PC-3 (cell line): ENCODE measurements around the gene CNOT11. TPM values are rescaled to one million over a fixed set of nuclear protein-coding genes. Genes with fewer than 3 reads are reported as not detected.
"Not testable (repeated sequence)": the region's sequence is repeated elsewhere in the genome, so short reads cannot be mapped to it uniquely, and the experiment has no call there.

Source experiments
- ATAC-seq: fragments of 200-7000 bp; cut with Tn5 transposase; 2 replicates; pipeline ENCODE4 v1.9.1; 2020; ENCODE audit warnings: mild to moderate bottlenecking, moderate library complexity
- BruUV-seq: library from RNA; stranded (reverse); fragments of 400-500 nt; replicated peaks from 2 replicates; lab custom pipeline; 2021; lab: Mats Ljungman, UMichigan
- CTCF ChIA-PET: fragments of 300-600 bp; sonication (Branson Sonifier 250); formaldehyde crosslinking; loops from one replicate; lab custom pipeline; 2022; ENCODE audit warnings: antibody characterized with exemption; lab: Charles Lee
- POLR2A ChIA-PET: fragments of 300-600 bp; sonication (Branson Sonifier 250); formaldehyde crosslinking; loops from one replicate; lab custom pipeline; 2022; ENCODE audit warnings: antibody characterized with exemption; ENCODE audit not compliant: unreplicated experiment; lab: Charles Lee
- DNase-seq: peaks from one replicate; pipeline ENCODE4 v3.0.0-alpha.2; 2015
- H2AFZ ChIP-seq: fragments of 300-600 bp; sonication (generic); 2 replicates; pipeline ENCODE4 v1.6.0; 2016; ENCODE audit warnings: antibody characterized with exemption, low read length
- H3F3A ChIP-seq: fragments of 300-600 bp; sonication (generic); one replicate; pipeline ENCODE4 v1.6.0; 2017; ENCODE audit warnings: antibody characterized with exemption, low read length, control low read depth, mild to moderate bottlenecking; ENCODE audit not compliant: unreplicated experiment
- H3K27ac ChIP-seq: fragments of 300-600 bp; sonication (generic); 2 replicates; pipeline ENCODE4 v1.5.1; 2016; ENCODE audit warnings: mild to moderate bottlenecking, low read length
- H3K27me3 ChIP-seq: fragments of 300-600 bp; sonication (generic); 2 replicates; pipeline ENCODE4 v1.6.1; 2016; ENCODE audit warnings: low read length, mixed read lengths
- H3K36me3 ChIP-seq: fragments of 300-600 bp; sonication (generic); 2 replicates; pipeline ENCODE4 v1.6.1; 2016; ENCODE audit warnings: low read depth, mixed run types, low read length, mixed read lengths
- H3K4me1 ChIP-seq: fragments of 300-600 bp; sonication (generic); 2 replicates; pipeline ENCODE4 v1.5.1; 2016; ENCODE audit warnings: low read length; ENCODE audit not compliant: insufficient read depth
- H3K4me2 ChIP-seq: fragments of 300-600 bp; sonication (generic); 2 replicates; pipeline ENCODE4 v1.6.0; 2016; ENCODE audit warnings: low read length
- H3K4me3 ChIP-seq: fragments of 300-600 bp; sonication (generic); 2 replicates; pipeline ENCODE4 v1.5.1; 2016; ENCODE audit warnings: mild to moderate bottlenecking, low read length, mixed read lengths
- H3K79me2 ChIP-seq: fragments of 300-600 bp; sonication (generic); 2 replicates; pipeline ENCODE4 v1.6.1; 2017; ENCODE audit warnings: low read length, mixed read lengths
- H3K9ac ChIP-seq: fragments of 300-600 bp; sonication (generic); 2 replicates; pipeline ENCODE4 v1.6.0; 2016; ENCODE audit warnings: mild to moderate bottlenecking, low read length
- H3K9me2 ChIP-seq: fragments of 300-600 bp; sonication (generic); replicated peaks from 2 replicates; pipeline ENCODE4 v1.6.1; 2016; ENCODE audit warnings: mixed run types, low read length, mixed read lengths
- H3K9me3 ChIP-seq: fragments of 300-600 bp; sonication (generic); 2 replicates; pipeline ENCODE4 v1.6.1; 2016; ENCODE audit warnings: low read length, mixed read lengths
- H4K20me1 ChIP-seq: fragments of 300-600 bp; sonication (generic); 2 replicates; pipeline ENCODE4 v1.6.1; 2016; ENCODE audit warnings: low read length, mixed read lengths
- EZH2 ChIP-seq: fragments of 300-600 bp; sonication (generic); IDR thresholded peaks from one replicate; pipeline ENCODE4 v1.6.1; 2017; ENCODE audit warnings: antibody characterized with exemption, mild to moderate bottlenecking, low read length; ENCODE audit not compliant: unreplicated experiment
- EZH2phosphoT487 ChIP-seq: fragments of 300-600 bp; sonication (generic); IDR thresholded peaks from 2 replicates; pipeline ENCODE4 v1.6.1; 2018; ENCODE audit warnings: mild to moderate bottlenecking, antibody characterized with exemption, low read length, borderline replicate concordance
- intact Hi-C: fragments of 100-400 bp; cut with micrococcal nuclease; formaldehyde crosslinking; loops from 2 replicates; pipeline ENCODE4 v1.9.0; 2023
- total RNA-seq: library from RNA; depleted of rRNA; stranded (reverse); fragments of >200 nt; gene quantifications from 2 replicates; pipeline ENCODE4 v1.2.3, GENCODE V29; 2014
- TF ChIP-seq, protein P1 (sequence below): fragments of 300-600 bp; sonication (generic); conservative IDR thresholded peaks from 2 replicates; pipeline ENCODE4 v1.5.1; 2017; ENCODE audit warnings: antibody characterized with exemption, low read depth, mild to moderate bottlenecking, low read length

The CNOT11 gene
- total RNA-seq, 1 experiment from 2014 or later, result 48.5 TPM

DNA sequence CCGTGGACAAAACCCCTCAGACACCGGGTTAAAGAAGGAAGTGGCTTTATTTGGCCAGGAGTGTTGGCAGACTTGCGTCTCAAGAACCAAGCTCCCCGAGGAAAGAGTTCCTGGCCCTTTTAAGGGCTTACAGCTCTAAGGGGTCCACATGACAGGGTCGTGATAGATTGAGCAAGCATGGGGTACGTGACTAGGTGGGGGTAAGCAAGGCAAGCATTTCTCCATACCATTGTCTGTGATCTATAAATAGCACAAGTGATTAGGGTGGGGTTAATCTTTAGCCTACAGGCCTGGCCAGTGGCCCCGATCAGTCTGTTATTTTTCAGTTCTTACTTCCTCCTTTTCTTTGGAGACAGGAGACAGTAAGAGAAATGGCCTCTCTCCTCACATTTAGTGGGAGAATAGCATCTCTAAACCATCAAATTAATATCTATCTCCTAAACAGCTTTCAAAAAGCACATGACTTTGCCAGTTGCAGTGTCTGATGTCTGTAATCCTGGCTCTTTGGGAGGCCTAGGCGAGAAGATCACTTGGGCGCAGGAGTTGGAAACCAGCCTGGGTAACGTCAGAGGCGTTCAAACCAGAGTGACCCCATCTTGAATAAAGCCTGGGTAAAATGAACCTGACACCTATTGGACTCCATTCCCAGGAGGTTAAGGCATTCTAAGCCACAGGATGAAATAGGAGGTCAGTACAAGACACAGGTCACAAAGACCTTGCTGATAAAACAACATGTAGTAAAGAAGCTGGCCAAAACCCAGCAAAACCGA lies 18.3 kb upstream of the CNOT11 start:
- Histone ChIP-seq H3K4me2 (no peak overlapping the region), H3K27ac (no peak overlapping the region), H2AFZ (no peak overlapping the region), H3F3A (no peaks in the 10 kb centered on the region), H3K9me2 (no peaks in the 10 kb centered on the region), H3K4me3 (no peak overlapping the region), H3K36me3 (no peaks in the 10 kb centered on the region), H3K79me2 (no peaks in the 10 kb centered on the region), H3K9me3 (no peaks in the 10 kb centered on the region), H3K27me3 (no peaks in the 10 kb centered on the region), H3K4me1 (peaks cover 10% of the 10 kb centered on the region), H3K9ac (no peak overlapping the region), H4K20me1 (no peaks in the 10 kb centered on the region)
- CTCF ChIA-PET, result interaction anchor here (0.7 kb wide), 1 partner anchor 1015 kb away, joined by 4 read pairs; no protein-coding TSS in a partner anchor
- TF ChIP-seq, protein P1, sequence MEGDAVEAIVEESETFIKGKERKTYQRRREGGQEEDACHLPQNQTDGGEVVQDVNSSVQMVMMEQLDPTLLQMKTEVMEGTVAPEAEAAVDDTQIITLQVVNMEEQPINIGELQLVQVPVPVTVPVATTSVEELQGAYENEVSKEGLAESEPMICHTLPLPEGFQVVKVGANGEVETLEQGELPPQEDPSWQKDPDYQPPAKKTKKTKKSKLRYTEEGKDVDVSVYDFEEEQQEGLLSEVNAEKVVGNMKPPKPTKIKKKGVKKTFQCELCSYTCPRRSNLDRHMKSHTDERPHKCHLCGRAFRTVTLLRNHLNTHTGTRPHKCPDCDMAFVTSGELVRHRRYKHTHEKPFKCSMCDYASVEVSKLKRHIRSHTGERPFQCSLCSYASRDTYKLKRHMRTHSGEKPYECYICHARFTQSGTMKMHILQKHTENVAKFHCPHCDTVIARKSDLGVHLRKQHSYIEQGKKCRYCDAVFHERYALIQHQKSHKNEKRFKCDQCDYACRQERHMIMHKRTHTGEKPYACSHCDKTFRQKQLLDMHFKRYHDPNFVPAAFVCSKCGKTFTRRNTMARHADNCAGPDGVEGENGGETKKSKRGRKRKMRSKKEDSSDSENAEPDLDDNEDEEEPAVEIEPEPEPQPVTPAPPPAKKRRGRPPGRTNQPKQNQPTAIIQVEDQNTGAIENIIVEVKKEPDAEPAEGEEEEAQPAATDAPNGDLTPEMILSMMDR, result no peak
- no peak for TF ChIP-seq EZH2
- TF ChIP-seq EZH2phosphoT487, result no peak
- BruUV-seq, result no TSS peak
- intact Hi-C loops, result no loop called here
- POLR2A ChIA-PET, result no interaction called here
- DNase-seq (no peak), ATAC-seq (no peak)

DNA sequence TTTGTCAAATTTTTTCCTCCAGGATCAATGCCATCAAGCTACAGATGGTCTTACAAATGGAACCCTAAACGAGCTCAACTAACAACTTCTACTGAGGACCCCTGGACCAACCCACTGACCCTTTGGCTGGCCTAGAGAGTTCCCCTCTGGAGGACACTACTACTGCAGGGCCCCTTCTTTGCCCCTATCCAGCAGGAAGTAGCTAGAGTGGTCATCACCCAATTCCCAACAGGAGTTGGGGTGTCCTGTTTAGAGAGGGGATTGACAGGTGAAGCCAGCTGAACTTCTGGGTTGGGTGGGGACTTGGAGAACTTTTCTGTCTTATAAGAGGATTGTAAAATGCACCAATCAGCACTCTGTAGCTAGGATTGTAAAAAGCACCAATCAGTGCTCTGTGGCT lies 16.7 kb upstream of the CNOT11 start:
- H3K27me3 ChIP-seq, H3K9ac ChIP-seq, CTCF ChIA-PET, POLR2A ChIA-PET, DNase-seq, H3K9me2 ChIP-seq, H3K4me3 ChIP-seq, ATAC-seq, H3K36me3 ChIP-seq, H4K20me1 ChIP-seq, H2AFZ ChIP-seq, H3F3A ChIP-seq, H3K79me2 ChIP-seq, H3K4me2 ChIP-seq, H3K9me3 ChIP-seq, BruUV-seq, intact Hi-C loops, H3K27ac ChIP-seq: not testable (repeated sequence)
- peaks cover 22% of the 10 kb centered on the region for H3K4me1 ChIP-seq

DNA sequence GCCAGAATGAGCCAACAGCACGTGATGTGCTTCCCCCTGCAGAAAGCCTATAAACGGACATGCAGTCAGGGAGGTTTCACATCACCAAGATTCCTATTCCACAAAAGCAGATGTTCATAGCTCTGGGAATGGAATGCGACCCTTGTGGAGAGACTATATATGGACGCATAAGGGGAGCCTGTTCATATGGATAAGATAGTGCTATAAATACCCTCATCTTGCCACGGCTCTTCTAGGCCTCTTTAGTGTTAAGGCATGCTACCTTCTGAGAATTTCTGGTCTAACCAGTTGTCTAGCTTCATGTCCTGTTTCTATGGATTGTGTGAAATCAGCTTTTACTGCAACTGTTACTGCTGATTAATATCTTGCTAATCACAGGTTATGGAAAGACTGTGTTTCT lies 14.7 kb upstream of the CNOT11 start:
- H3K9me3 ChIP-seq, POLR2A ChIA-PET, H3K36me3 ChIP-seq, DNase-seq, H3K79me2 ChIP-seq, H3F3A ChIP-seq, H3K9ac ChIP-seq, H2AFZ ChIP-seq, H3K4me2 ChIP-seq, H4K20me1 ChIP-seq, BruUV-seq, intact Hi-C loops, H3K4me3 ChIP-seq, H3K27me3 ChIP-seq, H3K9me2 ChIP-seq, ATAC-seq, H3K27ac ChIP-seq: not testable (repeated sequence)
- CTCF ChIA-PET, result interaction anchor here (0.6 kb wide), 2 partner anchors 14 to 58 kb away, joined by 3 read pairs; no protein-coding TSS in a partner anchor
- H3K4me1 ChIP-seq, result peaks cover 22% of the 10 kb centered on the region
